Liver (tissue), 2 donors: ENCODE results near the gene TTC3.

Experiments used
- MAX ChIP-seq: IDR thresholded peaks from 2 replicates; pipeline ENCODE4 v1.6.1; 2016; ENCODE audit warnings: antibody characterized with exemption
- TF ChIP-seq, protein P1 (sequence below): fragments of 150-350 bp; IDR thresholded peaks from 2 replicates; pipeline ENCODE4 v1.5.1; 2017; ENCODE audit warnings: improper control_type of control experiment, low read depth, low read length; ENCODE audit not compliant: missing input control
- donor health status: healthy.

GRCh38 chr21:37130971-37131370, 57.9 kb downstream of the TTC3 start:
- TF ChIP-seq, protein P1, sequence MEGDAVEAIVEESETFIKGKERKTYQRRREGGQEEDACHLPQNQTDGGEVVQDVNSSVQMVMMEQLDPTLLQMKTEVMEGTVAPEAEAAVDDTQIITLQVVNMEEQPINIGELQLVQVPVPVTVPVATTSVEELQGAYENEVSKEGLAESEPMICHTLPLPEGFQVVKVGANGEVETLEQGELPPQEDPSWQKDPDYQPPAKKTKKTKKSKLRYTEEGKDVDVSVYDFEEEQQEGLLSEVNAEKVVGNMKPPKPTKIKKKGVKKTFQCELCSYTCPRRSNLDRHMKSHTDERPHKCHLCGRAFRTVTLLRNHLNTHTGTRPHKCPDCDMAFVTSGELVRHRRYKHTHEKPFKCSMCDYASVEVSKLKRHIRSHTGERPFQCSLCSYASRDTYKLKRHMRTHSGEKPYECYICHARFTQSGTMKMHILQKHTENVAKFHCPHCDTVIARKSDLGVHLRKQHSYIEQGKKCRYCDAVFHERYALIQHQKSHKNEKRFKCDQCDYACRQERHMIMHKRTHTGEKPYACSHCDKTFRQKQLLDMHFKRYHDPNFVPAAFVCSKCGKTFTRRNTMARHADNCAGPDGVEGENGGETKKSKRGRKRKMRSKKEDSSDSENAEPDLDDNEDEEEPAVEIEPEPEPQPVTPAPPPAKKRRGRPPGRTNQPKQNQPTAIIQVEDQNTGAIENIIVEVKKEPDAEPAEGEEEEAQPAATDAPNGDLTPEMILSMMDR: no peak
- TF ChIP-seq MAX: no peak
